GM20431 (cell line): Measurements from ENCODE around the gene SNX7.

Experiments used
- in situ Hi-C: fragments of 300-500 bp; cut with MseI, MboI; formaldehyde crosslinking; loops from one replicate; pipeline ENCODE4 v1.15.0; 2020; ENCODE audit warnings: low sequenced_read_pairs; ENCODE audit not compliant: unreplicated experiment

SNX7 gene, protein sequence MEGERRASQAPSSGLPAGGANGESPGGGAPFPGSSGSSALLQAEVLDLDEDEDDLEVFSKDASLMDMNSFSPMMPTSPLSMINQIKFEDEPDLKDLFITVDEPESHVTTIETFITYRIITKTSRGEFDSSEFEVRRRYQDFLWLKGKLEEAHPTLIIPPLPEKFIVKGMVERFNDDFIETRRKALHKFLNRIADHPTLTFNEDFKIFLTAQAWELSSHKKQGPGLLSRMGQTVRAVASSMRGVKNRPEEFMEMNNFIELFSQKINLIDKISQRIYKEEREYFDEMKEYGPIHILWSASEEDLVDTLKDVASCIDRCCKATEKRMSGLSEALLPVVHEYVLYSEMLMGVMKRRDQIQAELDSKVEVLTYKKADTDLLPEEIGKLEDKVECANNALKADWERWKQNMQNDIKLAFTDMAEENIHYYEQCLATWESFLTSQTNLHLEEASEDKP

DNA sequence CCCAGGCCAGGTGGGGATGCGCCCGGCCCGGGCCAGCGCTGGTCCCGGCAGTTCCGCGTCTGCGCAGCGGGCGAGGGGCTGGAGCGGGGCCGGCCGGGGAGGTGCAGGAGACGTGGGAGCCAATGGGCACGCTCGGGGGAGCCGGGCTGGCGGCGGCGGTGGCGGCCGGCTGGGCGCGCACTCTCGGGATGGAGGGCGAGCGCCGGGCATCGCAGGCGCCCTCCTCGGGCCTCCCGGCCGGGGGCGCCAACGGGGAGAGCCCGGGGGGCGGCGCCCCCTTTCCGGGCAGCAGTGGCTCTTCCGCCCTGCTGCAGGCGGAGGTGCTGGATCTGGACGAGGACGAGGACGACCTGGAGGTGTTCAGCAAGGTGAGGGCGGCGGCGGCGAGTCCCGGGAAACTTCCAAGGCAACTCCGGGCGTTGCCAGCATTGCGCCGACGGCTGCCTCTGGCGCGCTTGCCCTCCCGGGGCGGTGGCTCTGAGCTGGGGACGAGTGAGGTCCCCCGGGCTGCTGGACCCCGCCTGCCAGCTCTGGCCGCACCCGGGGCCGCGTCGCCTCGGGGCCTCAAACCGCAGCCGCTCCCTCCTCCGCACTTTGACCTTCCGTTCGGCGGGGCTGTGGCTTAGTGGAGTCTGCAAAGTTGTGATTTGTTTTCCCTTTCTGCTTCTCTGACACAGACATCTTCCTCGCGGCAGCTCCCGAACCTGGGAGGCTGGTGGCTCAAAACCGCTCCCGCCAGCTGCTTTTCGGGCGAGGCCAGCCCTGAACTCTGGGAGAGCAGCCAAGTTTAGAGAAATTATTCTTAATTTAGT, at the start of gene SNX7:
SNX7 (plus strand) TSS at position 178 of the 812 bp plus-strand sequence; CDS start at position 189, 11 bp downstream.
- in situ Hi-C loops, result no loop called here

DNA sequence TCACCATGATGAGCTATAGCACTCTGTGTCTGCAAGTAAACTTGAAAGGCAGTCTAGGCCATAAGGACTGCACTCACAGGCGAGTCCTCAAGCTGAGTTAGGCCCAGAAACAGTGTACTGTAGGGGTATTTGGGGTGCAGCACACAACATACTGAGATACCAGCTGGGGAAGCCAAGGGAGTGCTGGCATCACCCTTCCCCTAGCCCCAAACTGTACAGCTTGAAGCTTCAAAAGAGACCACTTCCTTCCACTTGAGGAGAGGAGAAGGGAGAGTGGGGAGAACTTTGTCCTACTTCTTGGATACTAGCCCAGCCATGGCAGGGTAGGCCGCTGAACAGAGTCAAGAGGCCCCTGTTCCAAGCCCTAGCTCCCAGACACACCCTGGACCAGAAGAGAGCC, 24.2 kb upstream of the SNX7 start:
- in situ Hi-C loops, result no loop called here

DNA sequence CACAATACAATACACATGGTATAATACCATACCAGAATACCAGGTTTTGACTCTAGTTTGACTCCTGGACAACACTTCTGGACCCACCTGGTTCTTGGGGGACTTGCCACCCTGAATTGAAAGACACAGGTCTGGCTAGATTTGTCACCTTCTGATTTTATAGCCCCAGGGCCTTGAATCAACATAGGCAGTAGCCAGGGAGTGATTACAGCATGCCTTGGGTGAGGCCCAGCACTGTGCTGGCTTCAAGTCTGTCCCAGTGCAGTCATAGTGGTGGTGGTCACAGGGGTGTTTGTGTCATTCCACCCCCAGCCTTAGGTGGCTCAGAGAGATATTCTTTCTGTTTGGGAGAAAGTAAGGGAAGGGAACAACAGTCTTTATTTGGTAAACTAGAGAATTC, 23.3 kb upstream of the SNX7 start:
- in situ Hi-C loops, result no loop called here

DNA sequence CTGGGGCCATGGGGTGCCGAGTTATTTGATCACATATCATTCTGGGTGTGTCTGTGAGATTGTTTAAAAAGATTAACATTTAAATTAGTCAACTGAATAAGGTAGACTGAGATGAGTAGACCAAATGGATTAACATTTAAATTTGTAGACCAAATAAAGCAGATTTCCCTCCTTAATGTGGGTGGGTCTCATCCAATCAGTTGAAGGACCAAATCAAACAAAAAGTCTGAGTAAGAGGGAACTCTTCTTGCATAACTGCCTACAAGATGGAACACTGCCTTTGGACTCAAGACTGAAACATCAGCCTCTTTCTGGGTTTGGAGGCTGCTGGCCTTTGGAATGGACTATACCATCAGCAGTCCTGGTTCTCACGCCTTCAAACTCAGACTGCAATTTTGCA, 17.0 kb upstream of the SNX7 start:
- in situ Hi-C loops, result no loop called here

DNA sequence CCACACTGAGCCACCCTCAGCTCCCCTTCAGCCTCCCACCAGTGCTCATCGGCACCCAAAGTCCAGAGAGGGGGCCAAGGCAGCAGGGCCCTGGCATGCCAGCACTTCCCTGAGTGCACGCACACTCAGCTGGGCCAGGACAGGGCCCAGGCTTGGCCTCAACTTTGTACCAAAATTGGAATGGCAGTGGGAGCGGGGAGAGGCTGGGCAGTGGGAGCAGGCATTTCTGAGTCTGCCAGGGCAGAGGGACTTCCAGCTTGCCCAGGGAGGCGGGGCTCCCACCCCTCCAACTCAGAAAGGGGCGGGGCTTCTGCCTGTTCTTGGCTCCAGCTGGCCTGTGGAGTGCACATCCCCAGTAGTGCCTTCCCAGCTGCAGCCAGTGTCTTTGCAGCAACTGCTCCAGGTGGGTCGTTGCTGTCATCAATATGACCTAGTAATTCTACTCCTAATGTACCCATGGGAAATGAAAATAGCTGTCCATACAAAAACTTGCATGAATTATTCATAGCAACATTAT, 10.3 kb upstream of the SNX7 start:
- in situ Hi-C loops, result no loop called here

DNA sequence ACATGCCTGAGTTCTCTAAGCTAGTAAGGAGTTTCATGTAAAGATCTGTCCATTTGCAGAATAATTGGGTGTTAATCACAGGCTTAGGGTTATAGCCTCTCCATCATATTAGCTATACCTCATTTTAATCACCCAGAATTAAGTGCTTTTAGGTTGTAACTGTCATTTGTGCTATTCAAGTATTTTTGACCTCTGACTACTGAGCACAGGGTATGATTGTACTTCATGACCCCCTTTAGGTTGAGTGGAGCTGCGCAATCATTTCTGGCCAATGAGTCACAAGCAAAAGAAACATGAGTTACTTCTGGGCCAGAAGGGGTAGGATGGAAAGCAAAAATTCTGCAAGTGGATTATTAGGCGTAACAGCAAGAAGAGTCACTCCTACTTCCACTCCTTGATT, 8.4 kb upstream of the SNX7 start:
- in situ Hi-C loops, result no loop called here

DNA sequence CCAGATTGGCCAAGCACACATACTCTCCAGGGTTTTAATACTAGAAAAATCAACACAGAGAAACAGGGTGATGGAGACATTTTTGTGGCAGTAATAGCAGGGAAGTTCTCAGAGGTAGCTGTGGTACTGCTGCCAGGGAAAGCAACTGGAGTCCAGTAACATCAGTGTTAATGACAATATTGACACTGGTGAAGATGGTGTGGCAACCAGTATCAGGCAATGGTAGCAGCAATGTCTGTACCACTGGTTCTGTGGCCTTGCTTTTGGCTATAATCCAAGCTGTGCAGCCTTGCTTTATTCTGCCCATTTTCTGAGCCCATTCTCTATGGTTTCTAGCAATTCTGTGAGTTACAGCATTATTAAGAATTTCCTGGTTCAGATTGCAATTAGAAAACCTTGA, 1.6 kb upstream of the SNX7 start:
- in situ Hi-C loops, result no loop called here

DNA sequence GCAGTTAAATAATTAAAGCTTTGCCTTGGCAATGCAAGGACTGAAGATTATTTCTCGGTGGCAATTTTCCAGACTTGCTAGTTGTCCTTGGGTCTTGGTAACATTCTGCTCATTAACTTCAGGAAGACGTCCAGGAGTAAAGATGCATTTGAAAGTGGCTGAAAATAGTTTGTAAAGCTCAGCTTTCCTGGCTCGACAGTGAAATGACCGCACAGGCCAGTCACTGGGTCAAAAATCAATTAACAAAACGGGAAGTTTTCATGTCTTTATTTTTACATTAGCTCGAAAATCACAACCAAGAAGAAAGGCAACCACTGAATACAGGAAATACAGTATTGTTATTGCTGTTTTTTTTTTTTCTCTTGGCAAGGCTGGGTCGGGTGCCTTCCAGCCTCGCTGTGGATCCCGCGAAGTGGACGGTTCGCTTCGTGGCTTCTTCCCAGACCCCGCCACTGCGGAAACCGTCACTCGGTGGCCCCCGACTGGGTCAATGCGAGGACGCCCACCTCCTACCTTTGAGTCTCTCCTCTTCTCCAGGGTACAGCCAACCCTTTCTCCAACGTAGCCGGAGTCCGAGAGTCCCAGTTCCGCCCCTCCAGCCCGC, 479 bp upstream of the SNX7 start:
- in situ Hi-C loops, result no loop called here

DNA sequence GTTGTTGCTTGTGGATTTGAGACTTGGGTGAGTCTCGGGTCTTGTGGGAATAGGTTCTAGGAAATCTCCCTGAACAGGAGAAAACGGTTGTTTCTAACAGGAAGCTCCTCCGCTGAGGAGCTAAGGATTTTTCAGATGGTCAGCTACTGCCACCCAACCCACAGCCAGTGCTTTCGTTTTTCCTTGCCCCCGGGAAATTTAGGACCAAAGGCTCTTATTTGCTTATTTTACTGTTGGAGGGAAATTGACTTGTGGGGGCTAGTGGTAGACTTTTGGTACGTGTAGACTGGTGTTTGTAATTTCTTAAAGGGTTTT, 792 bp downstream of the SNX7 start:
- in situ Hi-C loops, result no loop called here

DNA sequence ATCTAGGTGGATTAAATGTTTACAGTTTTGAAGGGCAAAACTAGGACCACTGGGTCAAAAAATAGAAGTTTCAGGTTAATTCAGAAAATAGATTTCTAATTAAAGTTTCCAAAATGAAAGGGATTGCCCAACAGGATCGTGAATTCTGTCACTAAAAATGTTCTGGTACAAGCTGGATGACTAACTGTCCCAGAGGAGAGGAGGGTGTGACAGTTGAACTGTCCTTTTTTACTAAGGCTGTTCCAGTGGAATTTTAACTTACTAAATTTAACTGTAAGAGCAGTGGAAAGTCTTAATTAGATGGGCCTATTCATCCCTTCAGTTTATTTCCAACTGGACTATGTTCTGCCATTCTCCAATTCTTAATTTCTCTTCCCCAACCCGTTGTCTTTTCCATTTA, 7.2 kb downstream of the SNX7 start:
- in situ Hi-C loops, result no loop called here

DNA sequence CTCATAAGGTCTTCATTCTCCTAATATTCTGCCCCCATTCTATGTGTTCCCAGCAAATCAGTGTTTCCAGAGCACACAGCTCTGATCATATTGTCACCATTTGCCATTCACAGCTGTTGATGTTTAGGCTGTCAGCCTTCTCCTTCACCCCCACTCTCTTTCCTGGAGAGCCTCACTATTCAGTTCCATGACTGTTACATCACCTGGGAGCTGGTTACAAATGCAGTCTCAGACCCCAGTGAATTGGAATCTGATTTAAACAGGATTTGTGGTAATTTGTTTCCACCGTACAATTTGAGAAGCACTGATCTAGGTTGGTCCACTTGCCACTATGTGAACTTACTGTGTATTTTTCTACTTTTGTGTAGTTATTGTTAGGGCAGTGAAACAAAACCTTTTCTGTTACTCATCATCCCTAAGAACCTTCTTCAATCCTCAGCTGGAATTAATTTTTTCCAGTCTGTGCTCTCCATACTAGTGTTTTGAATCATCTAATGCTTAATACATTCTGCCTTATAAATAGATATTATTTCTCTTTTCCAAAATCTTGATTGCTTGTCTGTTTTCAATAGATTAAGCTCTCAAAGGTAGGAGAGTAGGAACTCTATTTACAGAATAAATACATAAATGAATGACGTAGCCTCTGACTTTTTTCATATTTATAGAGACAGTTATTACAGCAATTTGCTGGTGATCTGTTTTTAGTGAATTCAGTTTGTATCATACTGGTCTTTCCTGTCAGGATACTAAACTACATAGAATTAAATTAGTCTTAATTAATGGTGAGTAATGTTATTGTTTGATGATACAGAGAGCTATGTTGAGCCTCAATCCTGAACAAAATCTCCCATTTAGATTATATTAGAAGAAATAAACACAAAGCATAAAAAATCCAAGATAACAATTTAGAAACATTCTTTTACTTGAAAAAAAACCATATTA, 8.1 kb downstream of the SNX7 start:
- in situ Hi-C loops, result no loop called here

DNA sequence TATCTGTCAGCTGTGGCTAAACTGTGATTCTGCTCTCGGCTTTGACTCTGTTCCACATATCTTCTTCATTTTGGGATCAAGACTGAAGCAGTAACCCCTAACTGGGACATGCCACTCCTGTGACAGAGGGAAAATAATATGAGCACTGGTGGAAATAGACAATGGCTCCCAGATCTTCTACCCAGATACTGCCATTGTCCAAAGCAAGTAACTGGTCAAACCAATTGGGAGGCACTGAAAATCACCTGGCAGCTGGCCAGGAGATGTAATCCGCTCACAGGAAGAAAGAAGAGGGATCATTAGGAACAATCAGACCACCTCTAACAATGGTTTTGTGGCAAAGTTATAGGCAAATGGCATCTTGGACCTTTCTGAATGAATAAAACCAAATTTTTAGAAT, 10.7 kb downstream of the SNX7 start:
- in situ Hi-C loops, result no loop called here

DNA sequence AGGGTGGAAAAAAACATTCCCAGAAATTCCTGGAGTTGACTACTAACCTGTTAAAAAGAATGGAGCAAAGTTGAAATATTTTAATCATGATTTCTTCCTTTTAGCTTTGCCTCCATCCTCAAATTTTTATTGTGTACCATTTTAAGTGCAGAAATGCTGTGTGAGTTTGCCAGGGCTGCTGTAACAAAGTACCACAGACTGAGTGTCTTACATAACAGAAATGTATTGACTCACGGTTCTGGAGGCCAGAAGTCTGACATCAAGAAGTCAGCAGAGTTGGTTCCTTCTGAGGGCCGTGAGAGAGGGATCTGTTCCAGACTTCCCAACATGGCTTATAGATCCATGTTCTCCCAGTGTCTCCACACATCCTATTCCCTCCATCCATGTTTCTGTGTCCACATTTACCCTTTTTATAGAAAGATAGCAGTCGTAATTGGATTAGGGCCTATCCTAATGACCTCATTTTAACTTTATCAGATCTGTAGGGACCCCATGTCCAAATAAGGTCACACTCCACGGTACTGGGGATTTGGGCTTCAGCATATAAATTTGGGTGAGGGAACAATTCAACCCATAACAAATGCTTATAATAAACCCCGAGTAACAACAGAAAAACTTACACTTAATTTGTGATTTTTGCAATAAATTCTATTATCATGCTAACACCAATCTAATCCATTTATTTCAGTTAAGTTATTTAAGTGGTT, 12.7 kb downstream of the SNX7 start:
- in situ Hi-C loops, result no loop called here

DNA sequence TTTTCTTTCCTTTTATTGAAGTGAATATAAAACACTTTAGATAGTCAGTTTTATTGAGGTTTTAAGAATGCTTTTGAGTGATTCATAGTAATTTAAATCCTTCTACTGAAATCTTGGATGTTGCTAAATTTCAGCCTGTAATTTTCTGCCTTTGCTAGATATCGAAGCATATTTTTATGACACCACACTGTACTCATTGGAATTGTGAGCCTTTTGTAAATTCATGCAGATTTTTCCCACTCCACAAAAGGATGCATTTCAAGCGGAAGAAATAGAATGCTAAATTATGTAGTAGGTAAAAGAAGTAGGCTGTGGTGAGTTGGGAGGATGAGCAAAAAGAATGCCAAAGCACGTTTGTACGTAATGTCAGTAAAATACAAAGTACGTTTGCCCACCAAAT, 13.8 kb downstream of the SNX7 start:
- in situ Hi-C loops, result no loop called here

DNA sequence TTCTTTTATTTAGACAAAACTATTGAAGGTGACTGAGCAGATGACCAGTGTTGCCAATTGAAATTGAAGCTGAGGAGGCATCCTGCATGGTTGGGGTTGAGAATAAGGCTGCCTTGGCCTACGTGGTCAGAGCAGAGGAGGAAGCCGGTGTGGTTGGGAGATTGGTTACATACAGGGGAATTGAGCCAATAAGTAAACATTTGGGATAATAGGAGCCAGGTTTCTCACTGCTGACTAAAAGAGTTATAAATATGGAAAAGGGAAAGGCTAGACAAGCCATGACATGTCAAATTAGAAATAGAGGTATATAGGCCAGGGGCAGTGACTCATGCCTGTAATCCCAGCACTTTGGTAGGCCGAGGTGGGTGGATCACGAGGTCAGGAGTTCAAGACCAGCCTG, 15.8 kb downstream of the SNX7 start:
- in situ Hi-C loops, result no loop called here

DNA sequence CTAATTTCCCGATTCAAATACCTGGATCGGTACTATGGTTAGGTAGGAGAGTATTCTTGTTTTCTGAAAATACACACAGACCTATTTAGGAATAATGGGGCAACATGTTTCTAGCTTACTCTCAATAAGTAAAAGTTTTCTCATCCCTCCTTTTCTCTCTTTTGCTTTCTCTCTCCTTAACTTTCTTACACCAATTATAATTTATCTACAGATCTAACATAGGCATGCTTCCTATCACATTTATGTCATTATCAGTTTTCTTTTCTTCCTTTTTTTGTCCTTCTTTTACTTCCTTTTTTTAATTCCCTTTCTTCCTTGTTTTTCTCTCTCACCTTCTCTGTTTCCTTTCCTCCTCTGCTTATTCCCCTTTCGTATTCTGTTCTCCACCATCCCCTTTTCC, 20.3 kb downstream of the SNX7 start:
- in situ Hi-C loops, result no loop called here

DNA sequence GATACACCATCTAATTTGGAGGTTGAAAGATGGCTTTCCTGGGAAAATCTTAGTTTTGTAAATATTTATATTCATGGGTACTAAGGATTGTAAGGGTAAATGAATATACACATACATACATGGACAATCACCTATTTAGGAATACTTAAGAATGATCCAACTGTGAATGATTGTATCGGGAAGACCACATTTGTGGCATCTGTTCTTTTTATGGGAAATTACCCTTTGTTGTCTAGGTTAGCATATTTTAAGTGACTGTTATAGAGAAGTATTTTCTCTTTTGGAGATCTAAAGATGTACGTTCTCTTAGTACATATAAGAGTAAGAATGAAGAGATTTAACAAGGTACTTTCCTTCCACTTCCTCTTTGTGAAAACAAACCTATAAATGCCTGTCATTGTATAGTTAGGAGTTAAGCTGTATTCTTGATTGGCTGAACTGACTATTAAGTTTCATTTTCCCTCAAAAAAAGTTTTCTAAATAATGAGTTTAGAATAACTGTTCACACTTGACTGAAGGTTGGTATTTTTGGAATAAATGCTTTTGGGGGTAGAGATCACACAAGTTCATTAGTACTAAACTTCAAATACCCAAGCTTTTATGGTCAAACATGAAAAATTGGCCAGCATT, 26.7 kb downstream of the SNX7 start:
- in situ Hi-C loops, result no loop called here

DNA sequence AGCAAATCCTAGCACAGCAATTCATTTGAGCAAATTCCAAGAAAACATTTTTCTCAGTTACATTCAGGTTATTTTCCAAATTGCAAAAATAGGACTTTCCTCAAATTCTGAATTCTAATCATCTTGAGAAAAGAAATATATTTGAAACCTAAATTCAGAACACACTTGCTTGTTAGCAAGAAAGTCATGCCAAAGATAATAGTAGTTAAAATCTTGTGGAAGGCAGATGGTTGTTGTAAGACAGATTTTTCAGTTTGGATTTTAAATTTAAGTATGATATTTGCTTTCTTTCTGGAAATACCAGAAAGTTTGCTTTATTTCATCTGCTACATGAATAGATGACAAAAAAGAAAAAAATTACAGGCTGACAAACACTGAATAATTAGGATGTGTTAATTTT, 29.1 kb downstream of the SNX7 start:
- in situ Hi-C loops, result no loop called here

DNA sequence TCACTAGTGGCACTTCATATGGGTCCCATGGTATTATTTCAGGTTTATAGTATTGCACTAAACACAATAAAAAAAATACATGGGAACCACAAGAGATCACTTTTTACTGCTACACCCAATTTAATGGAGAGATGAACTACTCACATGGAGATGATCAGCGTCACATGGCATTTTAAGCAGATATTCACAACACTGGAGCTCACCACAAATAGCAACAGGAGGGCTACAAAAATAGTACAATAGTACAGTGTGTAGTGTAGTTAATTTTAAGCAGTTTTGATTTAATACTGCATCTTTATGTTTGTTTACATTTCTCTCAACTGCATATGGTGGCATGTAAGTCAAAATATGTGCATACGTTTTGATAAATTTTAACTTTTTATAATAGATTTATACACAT, 31.0 kb downstream of the SNX7 start:
- in situ Hi-C loops, result no loop called here
